ENCODE data around the gene NACC1. TPM values are rescaled to one million over a fixed set of nuclear protein-coding genes. Genes with fewer than 3 reads are reported as not detected.

The NACC1 gene
- total and polyA plus RNA-seq, 2 of the 13 experiments (the other 11 are each of a cell fraction or from before 2014, with no cell fraction given): 31.8 to 42.3 TPM

GRCh38 chr19:13150931-13151604 lies 33.0 kb downstream of the NACC1 start (continued):
- TF ChIP-seq ZFP62 (CRISPR knock-in tag; IDR thresholded peaks at IDR 0.05): no peak
- TF ChIP-seq ZNF713 (CRISPR knock-in tag; IDR thresholded peaks at IDR 0.05): 0 out of 2 replicates have a peak, but pooled peaks have one; percentile 28
- 0 out of 2 replicates have a peak, but pooled peaks have one; percentile 16 for TF ChIP-seq ZBTB7B (CRISPR knock-in tag; IDR thresholded peaks at IDR 0.05)
- 0 out of 2 replicates have a peak, but pooled peaks have one; percentile 12 for TF ChIP-seq ZNF816 (CRISPR knock-in tag; IDR thresholded peaks at IDR 0.05; ENCODE audit: borderline replicate concordance)
- no peak for TF ChIP-seq HINFP (CRISPR knock-in tag; IDR thresholded peaks at IDR 0.05; ENCODE audit: low read depth)
- TF ChIP-seq CENPT (CRISPR knock-in tag; IDR thresholded peaks at IDR 0.05; ENCODE audit: low read depth): no peak
- TF ChIP-seq ZNF747 (CRISPR knock-in tag; IDR thresholded peaks at IDR 0.05; ENCODE audit: borderline replicate concordance): no peak
- peak; percentile 32 for TF ChIP-seq PCBP2 (optimal IDR thresholded peaks at IDR 0.05; ENCODE audit: low read depth, low read length, poor library complexity, severe bottlenecking)
- TF ChIP-seq ZBTB42 (CRISPR knock-in tag; IDR thresholded peaks at IDR 0.05): no peak
- no peak for TF ChIP-seq TFE3 (CRISPR knock-in tag; IDR thresholded peaks at IDR 0.05)
- TF ChIP-seq MAFG (CRISPR knock-in tag; IDR thresholded peaks at IDR 0.05): no peak
- no peak for TF ChIP-seq KDM2A (CRISPR knock-in tag; IDR thresholded peaks at IDR 0.05; ENCODE audit: borderline replicate concordance, low read depth)
- 0 out of 2 replicates have a peak, but pooled peaks have one; percentile 35 for TF ChIP-seq MAZ (IDR thresholded peaks at IDR 0.05; ENCODE audit: borderline replicate concordance, low read depth, low read length)
- no peak for TF ChIP-seq MAZ (CRISPR knock-in tag; IDR thresholded peaks at IDR 0.05; ENCODE audit: low read depth)
- TF ChIP-seq FIP1L1 (IDR thresholded peaks at IDR 0.05; ENCODE audit: borderline replicate concordance, insufficient read depth, low read depth, low read length): no peak
- TF ChIP-seq ZNF460 (CRISPR knock-in tag; IDR thresholded peaks at IDR 0.05; ENCODE audit: borderline replicate concordance): no peak
- TF ChIP-seq ZNF563 (CRISPR knock-in tag; IDR thresholded peaks at IDR 0.05): no peak
- TF ChIP-seq RFXAP (CRISPR knock-in tag; IDR thresholded peaks at IDR 0.05; ENCODE audit: borderline replicate concordance): 0 out of 2 replicates have a peak, but pooled peaks have one; percentile 10
- TF ChIP-seq MAF1 (CRISPR knock-in tag; IDR thresholded peaks at IDR 0.05; ENCODE audit: borderline replicate concordance): no peak
- no peak for TF ChIP-seq ZNF574 (CRISPR knock-in tag; IDR thresholded peaks at IDR 0.05)
- TF ChIP-seq MEF2D (CRISPR knock-in tag; IDR thresholded peaks at IDR 0.05): 0 out of 2 replicates have a peak, but pooled peaks have one; percentile 25
- TF ChIP-seq ZMAT5 (CRISPR knock-in tag; IDR thresholded peaks at IDR 0.05; ENCODE audit: borderline replicate concordance, low read depth): no peak
- no peak for TF ChIP-seq ATF7-NPFF (CRISPR knock-in tag; IDR thresholded peaks at IDR 0.05; ENCODE audit: low read depth)
- TF ChIP-seq AGO2 (optimal IDR thresholded peaks at IDR 0.05; ENCODE audit: low read depth, low read length): peak; percentile 45

Data from HepG2 (cell line).